GF-D8 (cell line): ENCODE measurements around the gene EFR3B.

Source experiments
- DNase-seq: peaks from one replicate; lab custom pipeline; 2025; lab: John Stamatoyannopoulos, UW

EFR3B gene

DNA sequence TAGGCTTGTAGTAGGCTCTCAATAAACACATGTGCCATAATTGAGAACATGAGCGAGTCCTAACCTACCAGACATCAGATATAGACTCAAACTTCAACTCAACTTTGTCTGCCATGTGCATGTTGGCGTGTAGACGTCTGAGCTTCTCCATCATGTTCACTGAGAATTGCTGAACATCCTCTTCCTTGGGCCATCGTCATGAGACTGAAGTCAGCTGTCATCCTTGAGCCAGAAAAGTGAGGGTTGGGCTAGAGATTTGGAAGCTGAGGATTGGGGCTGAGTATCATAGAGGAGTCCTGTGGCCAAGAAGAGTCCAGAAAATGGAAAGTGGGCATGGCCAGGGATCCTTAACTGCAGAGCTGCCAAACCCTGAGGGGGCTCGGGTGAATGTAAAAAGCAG lies 7.8 kb upstream of the EFR3B start:
- no peak for DNase-seq

DNA sequence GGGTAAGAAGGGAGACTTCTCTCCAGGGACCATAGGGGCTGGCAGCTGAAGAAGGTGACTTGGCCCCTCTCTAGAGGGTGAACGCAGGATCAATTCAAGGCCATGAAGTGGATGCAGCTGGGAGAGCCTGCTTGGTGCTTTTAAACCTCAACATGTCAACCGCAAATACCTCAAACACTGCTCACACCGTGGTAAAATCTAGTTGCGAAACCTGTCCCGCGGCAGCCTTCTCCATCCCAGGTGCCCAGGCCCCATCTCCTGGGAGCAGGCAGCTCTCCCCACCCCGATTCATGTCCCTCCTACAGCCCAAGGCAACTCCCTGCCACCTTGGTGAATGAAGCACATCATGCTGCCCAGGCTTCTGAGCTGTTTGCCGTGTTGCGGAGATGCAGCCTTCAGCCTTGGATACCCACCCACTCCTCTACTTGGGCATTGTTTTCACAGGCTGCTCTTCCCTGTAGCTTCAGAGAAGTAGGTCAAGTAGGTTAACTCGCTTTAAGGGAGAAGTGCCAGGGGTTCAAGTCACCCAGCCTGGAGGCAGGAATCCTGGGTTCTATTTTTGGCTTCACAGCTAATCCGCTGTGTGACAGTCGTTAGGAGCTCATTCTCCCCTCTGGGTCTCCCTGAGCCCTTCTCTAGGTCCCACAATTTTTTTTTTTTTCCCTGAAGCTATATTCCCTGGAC lies 6.2 kb upstream of the EFR3B start:
- DNase-seq, result no peak

DNA sequence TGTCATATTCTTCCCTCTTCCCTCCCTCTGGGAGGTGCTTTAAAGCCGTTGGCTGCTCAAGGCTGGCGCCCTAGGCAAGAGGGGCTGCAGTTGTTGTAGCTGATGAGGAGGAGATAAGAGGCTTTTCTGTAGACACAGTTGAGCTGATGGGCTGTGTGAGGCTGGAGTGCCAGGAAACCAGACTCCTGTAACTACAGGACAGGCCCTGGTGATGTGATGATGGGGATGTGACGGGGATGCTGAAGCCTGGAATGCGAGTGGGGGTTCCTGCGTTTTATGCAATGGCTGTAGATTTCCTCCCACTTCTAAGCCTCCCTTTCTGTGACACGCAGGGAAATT lies 5.7 kb upstream of the EFR3B start:
- DNase-seq, result no peak

DNA sequence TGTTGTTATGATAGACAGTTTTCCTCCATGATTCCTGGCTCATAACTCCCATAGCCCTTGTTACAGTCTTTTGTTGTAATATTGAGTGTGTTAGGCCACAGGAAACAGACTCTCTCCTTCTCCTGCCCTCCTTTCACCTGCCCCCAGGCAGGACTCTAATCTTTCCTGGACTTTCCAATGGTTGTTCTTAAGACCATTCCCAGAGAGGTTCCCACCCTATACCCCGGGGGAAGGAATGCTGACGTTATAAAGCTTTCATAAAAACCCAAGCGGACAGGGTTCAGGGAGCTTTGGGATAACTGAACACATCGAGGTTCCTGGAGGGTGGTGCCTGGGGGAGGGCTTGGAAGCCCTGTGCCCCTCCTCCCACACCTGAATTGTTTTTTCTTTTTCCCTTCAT lies 2.8 kb upstream of the EFR3B start:
- DNase-seq, result no peak

DNA sequence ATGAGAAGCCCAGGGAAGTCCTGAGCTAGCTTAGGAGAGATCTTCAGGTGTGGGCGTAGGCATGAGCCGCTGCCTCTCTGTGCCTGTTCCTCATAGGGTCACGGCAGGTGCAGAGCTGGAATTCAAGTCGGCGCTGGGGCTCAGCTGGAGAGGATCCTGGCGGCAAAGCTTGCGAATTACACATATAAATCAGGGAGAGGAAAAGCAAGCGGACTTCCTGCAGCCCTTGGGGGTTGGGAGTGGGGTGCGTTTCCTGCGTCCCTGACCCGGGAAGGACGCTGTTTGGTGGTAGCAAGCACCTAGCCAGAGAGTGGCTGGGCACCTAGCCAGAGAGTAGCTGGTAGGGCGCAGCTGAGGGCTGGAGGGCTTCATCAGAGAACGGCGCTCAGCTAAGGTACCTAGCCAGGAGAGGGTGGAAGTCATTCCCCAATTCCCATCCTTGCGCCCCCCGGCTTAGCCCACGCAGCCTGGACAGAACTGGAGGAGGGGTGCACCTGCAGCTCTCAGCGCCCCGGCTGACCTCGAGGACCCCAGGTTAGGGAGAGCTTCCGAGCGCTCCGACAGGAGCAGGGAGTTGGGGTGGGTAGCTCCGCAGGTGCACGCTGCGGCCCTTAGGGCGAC lies 459 bp upstream of the EFR3B start:
- DNase-seq, result no peak

DNA sequence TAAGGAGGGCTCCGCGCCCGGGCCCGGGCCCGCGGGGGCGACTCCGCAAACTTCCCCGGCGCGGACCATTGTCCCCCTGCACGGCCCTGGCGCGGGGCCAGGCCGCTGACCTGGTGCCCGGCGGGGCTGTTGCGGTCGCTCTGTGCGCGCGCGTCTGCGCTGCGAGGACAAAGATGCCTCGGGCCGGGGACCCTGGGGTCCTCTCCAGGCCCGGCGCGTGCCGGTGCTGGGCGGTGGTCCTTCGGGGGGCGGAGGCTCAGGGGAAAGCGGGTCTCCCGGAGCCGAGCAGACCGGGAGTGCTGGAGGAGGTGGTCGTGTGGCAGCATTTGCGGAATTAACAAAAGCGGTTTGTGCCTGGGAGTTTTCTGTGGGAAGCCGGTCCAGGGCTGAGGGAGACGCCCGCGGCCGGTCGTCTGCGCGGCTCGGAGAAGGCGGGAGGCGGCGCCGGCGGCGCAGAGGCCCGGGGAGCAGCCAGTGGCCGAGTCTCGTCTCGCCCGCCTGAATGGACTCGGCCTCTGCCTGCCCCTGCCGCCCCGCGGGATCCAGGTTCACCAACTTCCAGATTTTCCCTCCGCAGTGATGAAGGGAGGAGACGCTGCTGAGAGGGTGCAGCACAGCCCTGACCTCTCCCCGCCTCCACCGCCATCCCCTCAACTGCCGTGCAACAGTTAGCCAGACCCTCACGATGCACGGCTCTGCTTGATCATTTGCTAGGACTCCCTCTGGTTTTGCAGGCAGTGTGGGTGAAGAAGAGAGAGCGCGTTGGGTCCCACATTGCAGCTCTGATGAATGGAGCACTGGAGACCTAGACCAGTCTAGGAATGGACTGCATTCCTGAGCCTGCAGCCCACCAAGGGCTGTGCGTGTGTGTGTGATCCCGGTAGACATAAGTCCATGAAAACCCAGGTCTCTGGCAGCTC lies 705 bp downstream of the EFR3B start:
- DNase-seq, result no peak

DNA sequence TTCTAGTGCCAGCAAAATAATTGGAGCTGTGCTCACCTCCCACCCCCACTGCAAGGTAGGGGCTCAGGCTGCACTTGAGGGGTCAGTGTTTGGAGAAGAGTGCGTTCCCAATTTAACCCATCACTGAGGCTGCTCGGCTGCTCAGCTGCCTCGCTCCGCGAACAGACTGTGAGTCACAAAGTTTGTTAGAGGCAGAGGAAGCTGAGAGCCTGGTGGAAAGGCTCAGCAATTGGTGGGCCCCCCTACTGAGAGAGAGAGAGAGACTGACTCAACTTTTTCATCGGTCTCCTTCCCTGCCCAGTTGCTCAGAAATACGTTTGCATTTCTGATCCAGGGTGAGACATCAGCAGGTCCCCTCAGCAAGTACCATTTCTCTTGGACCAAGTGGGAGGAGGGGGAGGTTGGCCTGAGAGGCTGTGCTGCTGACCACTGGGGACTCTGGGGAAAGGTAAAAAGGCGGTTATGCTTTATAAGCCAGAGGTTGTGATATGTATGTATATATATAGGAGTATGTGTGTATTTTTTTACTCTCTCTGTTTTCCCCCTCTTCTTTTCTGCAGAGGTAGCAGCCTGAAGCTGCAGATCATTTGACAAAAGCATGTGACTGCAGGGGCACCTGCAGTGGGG lies 1.5 kb downstream of the EFR3B start:
- DNase-seq, result no peak

DNA sequence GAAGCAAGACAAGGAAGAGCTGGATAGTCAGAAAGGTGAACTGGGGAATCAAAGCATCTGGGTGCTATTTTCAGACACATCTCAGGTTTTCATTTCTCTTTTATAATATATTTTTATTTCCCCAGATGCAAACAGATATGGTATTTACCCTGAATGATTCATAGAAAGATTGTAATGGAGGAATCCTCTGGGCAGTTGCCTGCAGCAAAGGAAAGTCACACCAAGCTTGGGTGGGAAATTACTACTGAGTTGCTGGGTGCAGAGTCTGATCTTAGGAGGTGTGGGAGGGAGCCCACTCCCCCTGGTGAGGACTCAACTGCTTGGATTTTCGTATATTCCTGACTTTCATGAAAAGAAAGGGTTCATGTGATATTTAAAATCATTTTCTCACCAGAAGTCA lies 2.1 kb downstream of the EFR3B start:
- no peak for DNase-seq

DNA sequence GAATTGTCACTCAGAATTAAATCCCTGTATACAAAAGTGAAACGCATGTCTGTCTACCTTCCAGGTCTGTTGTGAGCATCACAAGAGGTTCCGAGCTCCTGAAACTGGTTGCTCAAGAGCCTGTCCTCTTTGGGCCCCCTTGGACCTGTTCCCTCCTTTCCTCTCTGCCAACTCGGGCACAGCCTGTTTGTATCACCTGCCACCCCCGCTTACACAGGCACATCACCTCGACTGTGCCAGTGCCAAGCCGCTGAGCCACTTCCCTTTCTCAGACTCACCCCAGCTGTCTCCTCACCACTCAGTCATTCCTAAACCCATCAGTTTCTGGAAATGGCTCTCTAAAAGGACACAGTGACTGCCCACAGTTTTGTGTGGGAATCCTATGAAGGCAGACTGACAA lies 3.1 kb downstream of the EFR3B start:
- no peak for DNase-seq

DNA sequence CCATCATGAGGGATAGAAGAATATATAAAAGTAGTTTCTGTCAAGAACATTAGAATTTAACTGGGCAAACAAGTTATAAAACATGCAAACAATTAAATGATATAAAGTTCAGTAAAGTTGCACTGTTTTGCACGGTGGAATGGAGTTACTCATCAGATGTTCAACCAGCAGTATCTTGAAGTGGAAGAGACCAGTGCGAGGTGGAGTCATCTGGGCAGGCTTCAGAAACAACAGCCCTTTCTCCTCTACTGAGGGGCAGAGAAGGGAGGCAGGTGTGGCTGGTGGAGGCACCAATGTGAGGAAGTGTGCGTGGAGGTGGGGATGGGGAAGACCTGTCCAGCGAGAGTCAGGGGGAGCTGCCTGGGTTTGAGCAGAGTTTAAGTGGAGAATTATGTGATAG lies 7.5 kb downstream of the EFR3B start:
- DNase-seq, result no peak

DNA sequence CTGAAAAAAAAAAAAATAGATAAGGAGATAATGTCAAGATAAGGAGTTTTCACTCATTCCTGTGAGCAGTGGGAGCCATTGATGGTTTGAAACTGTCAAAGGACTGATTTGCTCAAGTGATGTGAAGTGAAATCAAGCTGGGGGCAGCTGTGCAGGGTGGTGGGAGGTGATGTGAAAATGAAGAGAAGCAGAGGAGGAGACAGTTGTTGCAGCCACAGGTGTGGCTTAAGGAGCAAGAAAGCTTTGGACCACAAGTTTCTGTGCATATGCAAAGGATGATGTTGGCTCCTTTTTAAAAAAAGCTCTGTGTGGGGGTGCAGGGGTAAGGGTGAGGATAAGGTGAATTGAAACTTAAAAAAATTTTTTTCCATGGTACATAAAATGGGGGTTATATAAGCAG lies 8.3 kb downstream of the EFR3B start:
- DNase-seq, result no peak

DNA sequence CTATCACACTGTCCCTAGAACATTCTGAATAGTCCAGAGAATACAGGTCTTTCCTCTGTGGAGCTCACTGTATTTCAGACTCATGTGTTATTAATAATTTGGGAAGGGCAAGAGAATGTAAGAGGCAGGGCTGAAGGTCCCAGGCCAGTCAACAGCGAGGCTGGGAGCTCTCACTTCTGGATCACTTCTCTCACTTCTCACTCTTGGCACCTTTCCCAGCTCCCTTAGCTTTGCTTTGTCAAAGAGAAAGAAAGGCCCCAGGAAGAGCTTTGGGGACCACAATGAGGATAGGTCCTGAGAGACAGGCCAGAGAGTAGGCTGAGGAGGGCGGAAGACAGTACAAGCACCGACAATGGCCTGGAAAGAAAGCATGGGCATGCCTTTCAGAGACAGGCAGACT lies 11.2 kb downstream of the EFR3B start:
- DNase-seq, result no peak

DNA sequence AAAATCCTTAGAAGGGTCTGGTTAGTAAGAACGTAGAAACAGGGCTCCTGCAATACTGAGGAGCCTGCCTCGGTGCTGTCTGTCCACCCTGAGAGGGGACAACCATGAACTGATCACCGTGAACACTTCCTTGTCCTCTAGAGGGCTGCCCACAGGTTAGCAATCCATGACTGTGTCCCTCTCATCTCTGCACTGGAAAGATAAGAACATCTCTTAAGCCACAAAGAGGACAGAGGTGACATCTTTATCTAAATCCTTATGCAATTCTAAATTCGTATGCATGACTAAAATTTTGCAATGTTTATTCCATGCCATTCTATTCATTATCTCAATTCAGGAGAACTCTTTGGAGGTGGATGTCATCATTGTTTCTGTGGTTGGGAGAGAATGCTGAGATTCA lies 12.8 kb downstream of the EFR3B start:
- no peak for DNase-seq

DNA sequence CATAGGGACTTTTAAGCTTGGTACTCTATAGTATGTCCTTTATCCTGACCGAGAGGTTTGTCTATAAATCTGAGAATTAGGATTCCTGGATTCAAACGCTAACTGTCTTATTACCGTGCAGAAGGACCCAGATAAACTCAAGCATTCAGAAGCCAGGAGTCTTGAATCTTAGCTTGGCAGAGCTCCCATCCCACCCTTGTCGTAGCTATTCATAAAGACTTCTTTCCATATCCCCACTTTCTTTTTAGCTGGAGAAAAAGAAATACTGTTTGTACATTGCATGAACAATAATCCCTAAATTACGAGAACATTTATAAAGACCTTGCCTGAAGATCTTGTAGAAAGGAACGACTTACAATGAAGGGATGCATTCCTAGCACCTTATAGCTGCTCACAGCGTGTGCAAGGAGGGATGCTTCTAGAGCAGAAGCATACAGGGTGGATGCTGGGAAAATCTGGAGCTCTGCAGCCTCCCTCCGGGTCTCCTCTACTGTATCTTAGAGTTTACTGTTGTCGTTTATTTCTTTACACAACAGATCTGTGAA lies 13.6 kb downstream of the EFR3B start:
- no peak for DNase-seq

DNA sequence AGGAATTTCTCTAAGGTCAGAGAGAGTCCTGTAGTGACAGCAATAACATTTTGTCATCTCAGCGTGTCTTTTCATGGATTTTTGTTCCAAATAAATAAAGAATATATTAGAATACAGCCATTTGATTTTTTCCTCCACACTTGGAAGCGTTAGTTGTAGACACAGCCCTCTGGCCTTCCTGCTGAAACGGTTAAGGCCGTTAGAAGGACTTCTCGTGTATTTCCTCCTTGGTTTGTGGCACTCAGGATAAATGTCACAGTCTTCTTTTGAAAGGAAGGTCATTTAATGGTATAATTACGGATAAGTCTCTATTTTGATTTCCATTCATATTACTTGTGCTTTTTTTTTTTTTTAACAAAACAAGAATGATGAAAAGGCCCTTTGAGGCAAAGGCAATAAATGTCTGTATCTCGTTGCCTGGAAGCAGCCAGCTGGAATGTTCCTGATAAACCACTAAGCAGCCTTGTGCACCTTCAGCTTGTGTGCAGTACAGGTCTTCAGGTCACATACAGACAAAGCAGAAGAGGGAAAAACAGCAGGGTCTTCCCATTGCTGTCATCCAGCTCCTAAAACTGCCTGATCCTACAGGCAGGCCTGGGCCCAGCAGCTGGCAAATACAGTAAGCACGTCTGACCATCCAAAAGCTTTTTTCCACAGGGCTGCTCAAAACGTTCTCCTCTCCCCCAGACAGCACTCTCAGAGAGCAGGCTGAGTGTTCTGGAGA lies 14.4 kb downstream of the EFR3B start:
- no peak for DNase-seq

DNA sequence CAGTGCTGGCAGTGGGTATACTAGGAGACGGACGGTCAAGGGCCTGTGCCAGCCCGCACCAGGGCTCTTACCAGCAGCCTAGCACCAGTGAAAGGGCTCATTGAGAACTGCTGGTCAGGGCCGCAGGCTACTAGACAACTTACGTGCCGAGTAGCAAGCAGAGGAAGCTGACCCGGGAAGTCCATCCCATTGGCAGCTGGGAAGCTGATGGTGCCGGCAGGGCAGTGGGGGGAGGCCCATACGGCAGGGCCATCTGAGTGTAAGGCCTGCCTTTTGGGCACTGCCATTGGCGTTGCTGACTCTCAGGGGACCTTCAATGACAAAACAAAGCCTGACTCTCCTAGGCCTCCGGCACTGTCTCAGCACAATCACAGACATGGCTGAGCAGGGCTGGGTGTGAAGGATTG lies 20.6 kb downstream of the EFR3B start:
- no peak for DNase-seq

DNA sequence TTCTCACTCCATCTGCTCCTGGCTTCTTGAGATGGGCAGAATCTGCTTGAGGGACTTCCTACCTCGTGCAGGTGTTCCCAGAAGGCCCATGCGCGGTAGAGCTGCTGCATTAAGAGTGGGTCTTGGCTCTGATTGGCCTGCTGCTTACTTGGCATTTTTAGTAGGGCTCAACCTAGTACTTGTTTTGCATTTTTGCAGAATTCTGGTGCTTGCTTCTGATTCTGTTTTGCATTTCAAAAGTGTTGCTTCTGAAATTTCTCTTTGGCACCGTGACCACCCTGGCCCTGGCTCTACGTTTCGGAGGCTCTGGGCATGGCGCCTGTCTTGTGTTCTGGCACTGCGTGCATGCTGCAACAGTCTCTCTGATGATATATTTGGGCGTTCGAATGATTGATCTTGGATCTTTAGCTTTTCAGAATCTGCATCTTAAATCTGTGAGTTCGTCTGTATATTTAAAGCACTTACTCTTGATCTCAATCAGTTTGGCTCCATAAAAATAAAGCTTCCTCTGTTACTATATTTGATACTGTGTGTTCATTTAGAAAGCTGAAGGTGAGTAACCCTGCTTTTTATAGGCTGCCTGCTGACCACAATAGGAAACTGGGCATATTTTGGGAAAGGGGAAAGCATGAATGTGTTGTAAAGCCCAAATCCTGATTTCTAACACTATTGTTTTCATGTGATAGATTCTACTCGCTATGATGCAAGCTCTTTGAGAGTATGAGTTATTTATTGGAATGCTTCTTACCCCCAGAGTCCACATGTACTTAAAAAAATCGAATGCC lies 22.2 kb downstream of the EFR3B start:
- no peak for DNase-seq

DNA sequence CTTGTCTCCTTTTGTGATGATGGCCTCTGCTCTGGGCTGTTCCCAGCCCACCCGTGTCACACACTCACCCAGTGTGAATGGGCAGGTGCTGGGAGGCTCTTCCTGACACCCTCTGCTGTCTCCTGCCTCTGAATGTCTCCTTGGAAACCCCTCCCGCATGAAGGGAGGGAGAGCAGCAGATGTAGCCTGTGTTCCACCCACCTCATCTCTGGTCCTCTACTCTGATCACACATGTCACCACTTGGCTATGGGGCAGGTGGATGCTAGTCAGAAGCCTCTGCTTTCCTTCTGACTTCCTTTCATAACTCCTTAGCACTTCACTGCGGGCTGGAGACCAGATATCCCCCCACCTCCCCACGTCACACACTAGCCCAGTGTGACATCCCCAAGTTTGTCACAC lies 23.9 kb downstream of the EFR3B start:
- DNase-seq, result no peak

DNA sequence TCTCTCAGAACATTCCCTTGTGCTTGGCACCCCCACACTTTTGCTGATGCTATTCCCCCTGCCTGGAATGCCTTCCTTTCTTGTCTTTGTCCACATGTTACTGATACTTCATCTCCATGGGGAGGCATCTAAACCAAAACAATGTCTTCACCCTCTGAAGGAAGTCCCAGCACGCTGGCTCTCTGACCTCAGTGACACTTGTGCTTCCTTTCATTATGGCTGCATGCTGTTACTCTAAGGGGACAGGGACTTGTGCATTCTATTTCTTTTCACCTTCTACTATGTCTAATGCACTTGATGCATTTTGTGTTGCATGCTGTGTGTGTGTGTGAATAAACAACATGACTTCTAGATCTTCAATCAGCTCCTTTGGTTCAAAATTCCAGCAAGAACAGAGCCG lies 24.6 kb downstream of the EFR3B start:
- DNase-seq, result no peak

DNA sequence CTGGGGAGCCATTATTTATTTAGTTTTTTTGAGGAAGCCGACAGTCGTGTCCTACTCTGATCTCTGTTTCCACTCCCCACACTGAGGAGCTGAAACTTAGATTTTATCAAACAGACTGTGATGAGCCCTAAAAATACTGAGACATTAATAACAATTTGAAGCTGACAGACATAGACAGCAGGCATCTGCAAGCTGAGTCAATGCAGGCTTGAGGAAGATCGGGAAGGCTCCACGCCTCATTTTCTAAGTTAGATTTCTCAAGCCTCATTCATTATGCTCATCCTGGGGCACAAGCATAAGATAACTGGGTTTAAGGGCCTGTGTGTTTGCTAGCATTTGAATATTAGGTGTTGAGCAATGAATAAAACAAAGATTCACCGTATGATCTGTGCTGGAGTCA lies 26.3 kb downstream of the EFR3B start:
- no peak for DNase-seq

DNA sequence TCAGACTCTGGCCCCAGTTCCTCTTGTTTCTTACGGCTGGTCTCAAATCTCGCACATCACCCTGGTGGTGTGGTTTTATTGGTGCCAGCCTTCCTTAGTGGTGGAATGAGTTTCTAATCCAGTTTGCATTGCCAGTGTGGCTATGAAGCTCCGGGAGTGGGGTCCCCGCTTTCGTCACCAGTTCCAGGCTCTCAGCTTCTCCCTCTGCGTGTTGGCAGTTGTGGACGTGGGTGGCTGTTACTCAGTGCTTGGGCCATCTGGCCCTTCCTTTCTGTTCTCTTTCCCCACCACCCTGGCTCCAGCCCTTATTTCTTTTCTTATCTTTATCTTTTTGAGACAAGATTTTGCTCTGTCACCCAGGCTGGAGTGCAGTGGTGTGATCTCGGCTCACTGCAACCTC lies 30.1 kb downstream of the EFR3B start:
- DNase-seq, result no peak
